SU-DHL-6 (cell line): Measurements from ENCODE around the gene ARHGEF37.

Experiments used
- CTCF ChIP-seq: fragments of 200-600 bp; sonication (generic); IDR thresholded peaks from one replicate; pipeline ENCODE4 v1.5.1; 2017; ENCODE audit warnings: antibody characterized with exemption, mild to moderate bottlenecking, low read length, moderate library complexity; ENCODE audit not compliant: insufficient read depth, poor library complexity, severe bottlenecking
- EZH2phosphoT487 ChIP-seq: fragments of 200-600 bp; sonication (generic), shearing (Covaris generic); conservative IDR thresholded peaks from 2 replicates; pipeline ENCODE4 v1.6.1; 2018; ENCODE audit warnings: mild to moderate bottlenecking, antibody characterized with exemption, low read length, moderate library complexity, mixed read lengths

- no peak for TF ChIP-seq CTCF
- TF ChIP-seq EZH2phosphoT487, result no peak
These were observed 99.5 kb downstream of the ARHGEF37 start for GRCh38 chr5:149680810-149681221.
